ENCODE data around the gene TUBB.
"Not testable (repeated sequence)": the region's sequence is repeated elsewhere in the genome, so short reads cannot be mapped to it uniquely, and the experiment has no call there.

The TUBB gene

DNA sequence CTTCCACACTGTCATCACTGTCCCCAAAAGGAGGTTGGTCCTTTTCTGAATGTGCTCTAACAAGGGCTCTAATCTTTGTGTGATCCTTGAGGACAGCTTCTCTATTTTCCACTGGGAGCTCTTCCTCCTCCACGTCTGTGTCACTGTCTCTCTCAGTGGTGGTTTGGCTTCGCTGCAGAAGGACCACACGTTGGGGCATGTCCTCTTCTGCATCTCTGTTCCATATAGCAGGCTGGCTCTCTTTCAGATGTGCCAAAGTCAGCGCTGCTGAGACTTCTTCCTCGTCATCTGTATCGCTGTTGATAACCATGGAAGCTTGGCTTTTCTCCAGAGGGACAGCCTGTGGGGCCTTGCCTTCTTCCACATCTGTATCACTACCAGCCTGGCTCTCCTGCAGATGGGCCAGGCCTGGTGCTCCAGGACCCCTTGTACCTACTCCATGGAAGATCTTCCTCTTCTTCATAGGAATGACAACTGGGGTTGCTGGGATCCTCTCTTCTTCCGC lies 7.7 kb upstream of the TUBB start:
- TF ChIP-seq, protein P1, sequence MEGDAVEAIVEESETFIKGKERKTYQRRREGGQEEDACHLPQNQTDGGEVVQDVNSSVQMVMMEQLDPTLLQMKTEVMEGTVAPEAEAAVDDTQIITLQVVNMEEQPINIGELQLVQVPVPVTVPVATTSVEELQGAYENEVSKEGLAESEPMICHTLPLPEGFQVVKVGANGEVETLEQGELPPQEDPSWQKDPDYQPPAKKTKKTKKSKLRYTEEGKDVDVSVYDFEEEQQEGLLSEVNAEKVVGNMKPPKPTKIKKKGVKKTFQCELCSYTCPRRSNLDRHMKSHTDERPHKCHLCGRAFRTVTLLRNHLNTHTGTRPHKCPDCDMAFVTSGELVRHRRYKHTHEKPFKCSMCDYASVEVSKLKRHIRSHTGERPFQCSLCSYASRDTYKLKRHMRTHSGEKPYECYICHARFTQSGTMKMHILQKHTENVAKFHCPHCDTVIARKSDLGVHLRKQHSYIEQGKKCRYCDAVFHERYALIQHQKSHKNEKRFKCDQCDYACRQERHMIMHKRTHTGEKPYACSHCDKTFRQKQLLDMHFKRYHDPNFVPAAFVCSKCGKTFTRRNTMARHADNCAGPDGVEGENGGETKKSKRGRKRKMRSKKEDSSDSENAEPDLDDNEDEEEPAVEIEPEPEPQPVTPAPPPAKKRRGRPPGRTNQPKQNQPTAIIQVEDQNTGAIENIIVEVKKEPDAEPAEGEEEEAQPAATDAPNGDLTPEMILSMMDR (IDR thresholded peaks at IDR 0.05; ENCODE audit: low read depth, low read length, missing control alignments): no peak
- no peak overlapping the region for H3K4me3 ChIP-seq (replicated peaks; ENCODE audit: low read depth, low read length)
- no peak for DNase-seq (ENCODE audit: extremely low read depth, low read depth)

DNA sequence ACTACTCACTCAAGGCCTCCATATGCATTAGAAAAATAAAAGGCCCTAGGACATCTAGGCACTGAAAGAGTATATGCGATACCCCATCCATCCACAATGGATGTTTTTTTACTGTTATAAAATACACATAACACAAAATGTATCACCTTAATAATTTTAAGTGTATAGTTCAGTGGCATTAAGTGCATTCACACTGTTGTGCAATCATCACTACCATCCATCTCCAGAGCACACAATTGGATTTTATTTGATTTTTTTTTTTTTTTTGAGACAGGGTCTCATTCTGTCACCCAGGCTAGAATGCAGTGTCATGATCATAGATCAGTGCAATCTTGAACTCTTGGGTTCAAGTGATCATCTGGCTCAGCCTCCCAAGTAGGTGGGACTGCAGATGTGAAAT lies 5.9 kb upstream of the TUBB start:
- H3K4me3 ChIP-seq (replicated peaks; ENCODE audit: low read depth, low read length): no peak overlapping the region
- TF ChIP-seq, protein P1 (IDR thresholded peaks at IDR 0.05; ENCODE audit: low read depth, low read length, missing control alignments): no peak
- no peak for DNase-seq (ENCODE audit: extremely low read depth, low read depth)

DNA sequence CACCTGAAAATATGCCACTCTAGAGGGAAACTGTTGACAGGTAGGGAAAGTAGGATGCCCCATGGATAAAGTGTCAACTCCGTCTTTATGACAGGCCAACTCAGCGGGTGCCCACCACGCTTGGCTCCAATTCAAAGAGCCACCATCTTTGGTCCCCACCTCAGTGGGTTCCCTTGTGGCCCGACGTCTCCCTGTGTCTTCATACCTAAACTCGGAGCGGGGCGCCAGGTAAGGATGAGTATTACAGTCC lies 3.3 kb upstream of the TUBB start:
- H3K4me3 ChIP-seq (replicated peaks; ENCODE audit: low read depth, low read length): peak overlapping the region; percentile 62
- TF ChIP-seq, protein P1 (IDR thresholded peaks at IDR 0.05; ENCODE audit: low read depth, low read length, missing control alignments): no peak
- no peak for DNase-seq (ENCODE audit: extremely low read depth, low read depth)

DNA sequence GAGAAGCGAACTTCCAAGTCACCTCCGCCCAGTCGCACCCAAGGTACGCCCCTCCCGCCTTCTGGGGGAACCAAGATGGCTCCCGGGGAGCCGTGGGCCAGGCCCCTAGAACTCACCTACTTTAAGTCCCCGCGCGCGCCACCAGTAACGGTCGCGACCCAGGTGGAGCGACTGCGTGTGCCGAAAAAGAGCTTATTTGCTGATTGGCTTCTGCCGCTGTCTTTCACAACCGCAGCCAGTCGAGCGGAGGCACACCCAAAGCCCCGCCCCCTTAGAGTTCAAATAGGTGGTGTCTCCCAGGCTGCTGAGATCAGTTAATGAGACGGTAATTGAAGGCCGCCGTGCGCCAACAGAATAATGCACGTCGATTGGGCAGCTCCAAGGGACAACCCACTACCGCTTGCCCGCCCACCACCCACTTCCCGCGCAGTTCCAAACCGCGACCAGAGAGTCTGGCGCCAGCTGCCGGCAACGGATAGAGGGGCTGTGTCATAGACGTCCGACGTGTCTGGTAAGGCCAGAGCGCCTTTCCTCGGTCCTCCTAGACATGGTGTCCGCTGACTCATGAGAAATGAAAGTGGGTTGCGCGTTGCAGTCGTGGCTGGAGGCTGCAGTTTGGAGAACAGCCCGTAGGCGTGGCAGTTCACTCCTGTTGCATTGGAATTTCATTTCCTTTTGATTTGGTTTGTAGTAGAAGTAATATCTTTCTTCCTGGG lies 2.9 kb upstream of the TUBB start, which contains the start of gene MDC1:
TSS of gene MDC1 (minus strand) at position 153 of the 716 bp plus-strand sequence. CDS start 2,106 bp downstream, outside the sequence.
- peak; percentile 100 for DNase-seq (ENCODE audit: extremely low read depth, low read depth)
- H3K4me3 ChIP-seq (replicated peaks; ENCODE audit: low read depth, low read length): peak within 1 kb of the TSS; percentile 62
- TF ChIP-seq, protein P1 (IDR thresholded peaks at IDR 0.05; ENCODE audit: low read depth, low read length, missing control alignments): peak; percentile 26

DNA sequence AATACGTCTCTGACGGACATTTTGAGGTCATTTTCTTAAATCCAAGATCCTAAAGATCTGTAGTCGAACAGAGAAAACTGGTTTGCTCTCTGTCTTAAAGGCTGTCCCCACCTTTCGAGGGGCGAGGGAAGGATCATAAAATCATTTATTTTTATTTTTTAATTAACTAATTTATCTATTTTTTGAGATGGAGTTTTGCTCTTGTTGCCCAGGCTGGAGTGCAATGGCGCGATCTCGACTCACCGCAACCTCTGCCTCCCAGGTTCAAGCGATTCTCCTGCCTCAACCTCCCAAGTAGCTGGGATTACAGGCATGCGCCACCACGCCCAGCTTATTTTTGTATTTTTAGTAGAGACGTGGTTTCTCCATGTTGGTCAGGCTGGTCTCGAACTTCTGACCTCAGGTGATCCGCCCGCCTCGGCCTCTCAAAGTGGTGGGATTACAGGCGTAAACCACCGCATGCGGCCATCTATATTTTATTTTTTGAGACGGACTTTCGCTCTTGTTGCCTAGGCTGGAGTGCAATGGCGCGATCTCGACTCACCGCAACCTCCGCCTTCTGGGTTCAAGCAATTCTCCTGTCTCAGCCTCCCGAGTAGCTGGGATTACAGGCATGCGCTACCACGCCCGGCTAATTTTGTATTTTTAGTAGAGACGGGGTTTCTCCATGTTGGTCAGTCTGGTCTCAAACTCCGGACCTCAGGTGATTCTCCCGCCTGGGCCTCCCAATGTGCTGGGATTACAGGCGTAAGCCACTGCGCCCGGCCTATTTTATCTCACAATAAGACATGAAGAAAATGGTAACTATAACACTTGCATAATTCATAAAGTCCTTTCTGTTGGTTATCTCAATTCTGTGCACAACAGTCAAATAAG lies 2.1 kb upstream of the TUBB start:
- peak overlapping the region; percentile 38 for H3K4me3 ChIP-seq (replicated peaks; ENCODE audit: low read depth, low read length)
- DNase-seq (ENCODE audit: extremely low read depth, low read depth): not testable (repeated sequence)

DNA sequence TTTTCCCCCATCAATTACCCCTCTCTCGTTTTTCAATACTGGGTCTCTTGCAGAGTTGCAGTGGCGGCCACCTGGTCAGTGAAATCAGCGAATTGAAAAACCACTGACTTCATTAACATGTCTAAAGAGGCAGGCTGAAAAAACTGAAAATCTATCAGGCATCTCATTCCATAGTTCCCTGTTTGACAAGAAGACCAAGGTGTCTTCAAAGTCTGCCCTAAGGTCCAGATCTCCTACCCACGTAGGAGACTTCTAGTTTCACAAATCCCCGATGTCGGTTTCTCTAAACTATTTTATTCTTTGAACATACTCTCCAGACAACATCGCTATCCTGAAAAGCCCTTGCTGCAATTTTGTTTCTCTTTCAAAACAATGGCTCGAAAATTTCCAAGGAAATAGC lies 796 bp upstream of the TUBB start:
- no peak for DNase-seq (ENCODE audit: extremely low read depth, low read depth)
- TF ChIP-seq, protein P1 (IDR thresholded peaks at IDR 0.05; ENCODE audit: low read depth, low read length, missing control alignments): no peak
- H3K4me3 ChIP-seq (replicated peaks; ENCODE audit: low read depth, low read length): peak overlapping the region; percentile 98

DNA sequence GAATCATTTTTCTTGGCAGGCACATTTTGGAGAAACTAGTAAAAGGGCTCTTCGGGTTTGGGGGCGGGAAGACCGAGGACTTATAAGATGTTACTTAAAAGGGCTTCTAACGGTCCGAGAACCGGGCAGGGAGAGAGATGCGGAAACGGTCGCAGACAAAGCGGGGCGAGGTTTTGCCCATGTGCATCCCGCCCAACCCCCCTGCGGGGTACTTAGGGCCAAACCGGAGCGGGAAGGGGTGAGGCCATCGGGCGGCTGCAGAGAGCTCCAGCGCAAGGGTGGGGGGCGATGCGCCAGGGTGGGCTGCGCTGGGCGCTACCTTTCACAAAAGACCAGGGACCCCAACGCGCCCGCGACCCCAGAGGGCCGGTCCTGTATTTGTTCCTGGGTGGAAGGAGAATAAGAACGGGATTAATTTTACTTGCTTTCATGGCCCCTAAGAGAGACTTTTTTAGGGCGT lies 616 bp downstream of the TUBB start:
- H3K4me3 ChIP-seq (replicated peaks; ENCODE audit: low read depth, low read length): peak overlapping the region; percentile 98
- no peak for DNase-seq (ENCODE audit: extremely low read depth, low read depth)
- TF ChIP-seq, protein P1 (IDR thresholded peaks at IDR 0.05; ENCODE audit: low read depth, low read length, missing control alignments): no peak
